Bladder microvascular endothelial cell (primary cell): ENCODE measurements around the gene CREB3L2. TPM values are rescaled to one million over a fixed set of nuclear protein-coding genes. Genes with fewer than 3 reads are reported as not detected.

Experiments
- total RNA-seq: library from RNA; depleted of rRNA; stranded (reverse); fragments of >200 nt; gene quantifications from 2 replicates; pipeline ENCODE4 v1.2.3, GENCODE V29; 2014

Gene CREB3L2, protein sequence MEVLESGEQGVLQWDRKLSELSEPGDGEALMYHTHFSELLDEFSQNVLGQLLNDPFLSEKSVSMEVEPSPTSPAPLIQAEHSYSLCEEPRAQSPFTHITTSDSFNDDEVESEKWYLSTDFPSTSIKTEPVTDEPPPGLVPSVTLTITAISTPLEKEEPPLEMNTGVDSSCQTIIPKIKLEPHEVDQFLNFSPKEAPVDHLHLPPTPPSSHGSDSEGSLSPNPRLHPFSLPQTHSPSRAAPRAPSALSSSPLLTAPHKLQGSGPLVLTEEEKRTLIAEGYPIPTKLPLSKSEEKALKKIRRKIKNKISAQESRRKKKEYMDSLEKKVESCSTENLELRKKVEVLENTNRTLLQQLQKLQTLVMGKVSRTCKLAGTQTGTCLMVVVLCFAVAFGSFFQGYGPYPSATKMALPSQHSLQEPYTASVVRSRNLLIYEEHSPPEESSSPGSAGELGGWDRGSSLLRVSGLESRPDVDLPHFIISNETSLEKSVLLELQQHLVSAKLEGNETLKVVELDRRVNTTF
- 16.4 and 38.2 TPM in 2 replicates for total RNA-seq

DNA sequence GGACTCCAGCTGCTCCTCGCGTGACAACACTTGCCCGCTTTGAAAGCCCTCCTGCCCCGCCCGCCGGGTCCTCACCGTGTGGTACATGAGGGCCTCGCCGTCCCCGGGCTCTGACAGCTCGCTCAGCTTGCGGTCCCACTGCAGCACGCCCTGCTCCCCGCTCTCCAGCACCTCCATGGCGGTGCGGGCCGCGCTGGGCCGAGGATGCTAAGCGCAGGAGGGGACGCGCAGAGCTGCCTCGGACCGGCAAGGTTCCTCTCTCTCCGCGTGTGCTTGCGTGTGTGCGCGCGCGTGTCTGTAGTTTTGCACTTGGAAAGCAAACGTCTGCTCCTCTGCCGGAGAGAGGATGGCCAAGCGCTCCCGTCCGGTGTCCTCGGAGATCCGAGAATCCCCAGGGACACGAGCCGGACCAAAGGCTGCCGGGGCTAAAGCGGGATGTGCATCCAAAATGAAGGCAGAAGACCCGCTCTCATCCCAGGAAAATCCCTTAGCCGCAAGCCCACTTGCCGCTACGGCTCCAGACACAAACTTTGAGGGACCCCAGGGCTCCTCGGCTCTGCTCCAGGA, at the start of gene CREB3L2:
Gene CREB3L2, minus strand, starts transcription at position 558 of the 567 bp plus-strand sequence. Its CDS starts 381 bp downstream, at position 177.

DNA sequence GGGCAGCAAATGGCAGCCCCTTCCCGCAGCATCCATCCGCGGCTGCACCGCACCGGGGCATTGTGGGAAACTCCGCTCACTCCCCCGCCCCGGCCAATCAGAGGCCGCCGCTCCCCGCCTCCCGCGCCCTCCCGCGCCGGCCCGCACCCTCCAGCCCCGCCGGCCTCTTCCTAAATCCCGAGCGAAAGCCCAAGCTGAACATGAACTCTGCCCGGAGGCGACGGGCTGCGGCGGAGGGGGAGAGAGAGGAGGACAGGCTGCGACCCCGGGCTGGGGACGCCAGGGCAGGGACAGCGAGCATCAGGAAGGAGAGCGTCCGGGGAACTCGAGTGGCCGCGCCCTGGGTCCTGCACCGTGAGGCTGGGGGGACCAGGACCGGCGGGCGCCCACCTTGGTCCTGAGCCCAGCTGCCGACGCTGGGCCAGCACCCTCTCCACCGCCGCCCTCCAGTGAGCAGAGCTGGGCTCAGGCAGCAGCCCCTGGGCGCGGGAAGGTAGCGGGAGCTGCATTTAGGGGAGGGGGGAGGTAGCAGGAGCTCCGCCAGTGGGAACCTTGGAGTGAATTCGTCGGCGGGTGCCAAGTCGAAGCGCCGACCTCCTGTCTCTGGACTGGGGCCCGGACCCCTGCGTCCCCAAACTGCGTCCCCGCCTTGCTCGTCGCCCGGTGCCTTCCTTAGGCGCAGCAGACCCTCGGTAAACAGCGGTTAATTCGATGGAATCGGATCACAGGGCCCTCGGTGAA, 154.9 kb downstream of the CREB3L2 start, which contains the start of gene DGKI:
Gene DGKI, minus strand, starts transcription at position 148 of the 741 bp plus-strand sequence.

Other genes starting within 250 kb of the CREB3L2 start
- gene DGKI, start 155.1 kb downstream of the CREB3L2 start, total RNA-seq, result 0.65 and 4.2 TPM in 2 replicates
- not detected in 2 replicates for gene AKR1D1, start 74.4 kb upstream of the CREB3L2 start, total RNA-seq